Ishikawa (cell line): Measurements from ENCODE around the gene FRMD4B.

ENCODE experiments used
- CEBPB ChIP-seq: IDR thresholded peaks from 2 replicates; pipeline ENCODE4 v1.6.1; 2012
- CREB1 ChIP-seq: IDR thresholded peaks from 2 replicates; pipeline ENCODE4 v1.6.1; 2012; ENCODE audit warnings: low read depth
- EGR1 ChIP-seq: IDR thresholded peaks from 2 replicates; pipeline ENCODE4 v1.6.1; 2012
- EP300 ChIP-seq: IDR thresholded peaks from 2 replicates; pipeline ENCODE4 v1.6.1; 2012; ENCODE audit warnings: borderline replicate concordance
- FOXM1 ChIP-seq: IDR thresholded peaks from 2 replicates; pipeline ENCODE4 v1.6.1; 2012; ENCODE audit warnings: low read depth, borderline replicate concordance
- NFIC ChIP-seq: IDR thresholded peaks from 2 replicates; pipeline ENCODE4 v1.6.1; 2012
- RAD21 ChIP-seq: IDR thresholded peaks from 2 replicates; pipeline ENCODE4 v1.6.1; 2012; ENCODE audit warnings: low read depth
- TAF1 ChIP-seq: IDR thresholded peaks from 2 replicates; pipeline ENCODE4 v1.6.1; 2012; ENCODE audit warnings: low read depth, mild to moderate bottlenecking
- TCF12 ChIP-seq: IDR thresholded peaks from 2 replicates; pipeline ENCODE4 v1.6.1; 2012; ENCODE audit warnings: low read depth
- TEAD4 ChIP-seq: IDR thresholded peaks from 2 replicates; pipeline ENCODE4 v1.6.1; 2012
- YY1 ChIP-seq: IDR thresholded peaks from 2 replicates; pipeline ENCODE4 v1.6.1; 2012; ENCODE audit warnings: low read depth
- ZBTB7A ChIP-seq: IDR thresholded peaks from 2 replicates; pipeline ENCODE4 v1.6.1; 2012; ENCODE audit warnings: low read depth
- TF ChIP-seq, protein P1 (sequence below): IDR thresholded peaks from 2 replicates; pipeline ENCODE4 v1.6.1; 2012
- TF ChIP-seq, protein P2 (sequence below): IDR thresholded peaks from 2 replicates; pipeline ENCODE4 v1.6.1; 2012; ENCODE audit warnings: low read depth, mild to moderate bottlenecking
- TF ChIP-seq, protein P3 (sequence below): IDR thresholded peaks from 2 replicates; pipeline ENCODE4 v1.6.1; 2012

Gene FRMD4B

DNA sequence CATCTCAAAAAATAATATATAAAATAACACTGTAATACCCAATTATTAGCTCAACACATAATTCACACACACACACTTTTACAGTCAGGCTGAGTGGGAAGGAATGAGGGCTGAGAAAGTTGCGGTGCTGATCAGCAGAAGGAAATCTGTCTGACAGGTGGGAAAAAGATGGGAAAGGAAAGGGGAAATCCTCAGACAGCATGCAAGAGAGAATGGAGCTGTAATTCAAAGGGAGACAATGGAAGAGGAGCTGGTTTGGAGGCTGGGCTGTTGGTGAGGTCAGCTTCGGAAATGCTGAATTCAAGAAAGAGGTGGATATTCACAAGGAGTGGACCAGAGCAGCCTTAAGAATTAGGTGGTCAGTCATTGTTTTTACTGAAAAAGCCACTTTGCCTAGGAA is 141.8 kb downstream of the FRMD4B start:
- TF ChIP-seq EGR1 (no peak), NFIC (no peak), FOXM1 (no peak), TEAD4 (no peak), RAD21 (no peak), YY1 (no peak), TAF1 (no peak), EP300 (no peak), CEBPB (no peak), TCF12 (no peak), CREB1 (no peak)
- TF ChIP-seq, protein P1, sequence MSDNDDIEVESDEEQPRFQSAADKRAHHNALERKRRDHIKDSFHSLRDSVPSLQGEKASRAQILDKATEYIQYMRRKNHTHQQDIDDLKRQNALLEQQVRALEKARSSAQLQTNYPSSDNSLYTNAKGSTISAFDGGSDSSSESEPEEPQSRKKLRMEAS = no peak
- TF ChIP-seq, protein P2, sequence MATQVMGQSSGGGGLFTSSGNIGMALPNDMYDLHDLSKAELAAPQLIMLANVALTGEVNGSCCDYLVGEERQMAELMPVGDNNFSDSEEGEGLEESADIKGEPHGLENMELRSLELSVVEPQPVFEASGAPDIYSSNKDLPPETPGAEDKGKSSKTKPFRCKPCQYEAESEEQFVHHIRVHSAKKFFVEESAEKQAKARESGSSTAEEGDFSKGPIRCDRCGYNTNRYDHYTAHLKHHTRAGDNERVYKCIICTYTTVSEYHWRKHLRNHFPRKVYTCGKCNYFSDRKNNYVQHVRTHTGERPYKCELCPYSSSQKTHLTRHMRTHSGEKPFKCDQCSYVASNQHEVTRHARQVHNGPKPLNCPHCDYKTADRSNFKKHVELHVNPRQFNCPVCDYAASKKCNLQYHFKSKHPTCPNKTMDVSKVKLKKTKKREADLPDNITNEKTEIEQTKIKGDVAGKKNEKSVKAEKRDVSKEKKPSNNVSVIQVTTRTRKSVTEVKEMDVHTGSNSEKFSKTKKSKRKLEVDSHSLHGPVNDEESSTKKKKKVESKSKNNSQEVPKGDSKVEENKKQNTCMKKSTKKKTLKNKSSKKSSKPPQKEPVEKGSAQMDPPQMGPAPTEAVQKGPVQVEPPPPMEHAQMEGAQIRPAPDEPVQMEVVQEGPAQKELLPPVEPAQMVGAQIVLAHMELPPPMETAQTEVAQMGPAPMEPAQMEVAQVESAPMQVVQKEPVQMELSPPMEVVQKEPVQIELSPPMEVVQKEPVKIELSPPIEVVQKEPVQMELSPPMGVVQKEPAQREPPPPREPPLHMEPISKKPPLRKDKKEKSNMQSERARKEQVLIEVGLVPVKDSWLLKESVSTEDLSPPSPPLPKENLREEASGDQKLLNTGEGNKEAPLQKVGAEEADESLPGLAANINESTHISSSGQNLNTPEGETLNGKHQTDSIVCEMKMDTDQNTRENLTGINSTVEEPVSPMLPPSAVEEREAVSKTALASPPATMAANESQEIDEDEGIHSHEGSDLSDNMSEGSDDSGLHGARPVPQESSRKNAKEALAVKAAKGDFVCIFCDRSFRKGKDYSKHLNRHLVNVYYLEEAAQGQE = no peak
- TF ChIP-seq, protein P3, sequence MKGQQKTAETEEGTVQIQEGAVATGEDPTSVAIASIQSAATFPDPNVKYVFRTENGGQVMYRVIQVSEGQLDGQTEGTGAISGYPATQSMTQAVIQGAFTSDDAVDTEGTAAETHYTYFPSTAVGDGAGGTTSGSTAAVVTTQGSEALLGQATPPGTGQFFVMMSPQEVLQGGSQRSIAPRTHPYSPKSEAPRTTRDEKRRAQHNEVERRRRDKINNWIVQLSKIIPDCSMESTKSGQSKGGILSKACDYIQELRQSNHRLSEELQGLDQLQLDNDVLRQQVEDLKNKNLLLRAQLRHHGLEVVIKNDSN = no peak

DNA sequence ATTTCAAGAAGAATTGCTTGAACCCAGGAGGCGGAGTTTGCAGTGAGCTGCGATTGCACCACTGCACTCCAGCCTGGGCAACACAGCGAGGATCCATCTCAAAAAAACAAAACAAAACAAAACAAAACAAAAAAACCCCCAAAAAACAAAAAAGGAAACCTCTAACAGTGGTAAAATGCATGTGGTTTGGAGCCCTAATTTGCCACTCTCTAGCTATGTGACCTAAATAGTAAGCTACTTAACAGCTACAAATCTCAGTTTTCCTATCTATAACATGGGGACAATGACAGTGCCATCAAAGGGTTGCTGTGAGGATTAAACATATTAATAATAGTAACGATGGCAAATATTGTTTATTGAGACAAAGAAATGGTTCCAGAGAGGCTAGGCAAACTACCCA is 144.1 kb downstream of the FRMD4B start:
- TF ChIP-seq FOXM1 = no peak
- TF ChIP-seq, protein P3 = no peak
- TF ChIP-seq TAF1 = no peak

DNA sequence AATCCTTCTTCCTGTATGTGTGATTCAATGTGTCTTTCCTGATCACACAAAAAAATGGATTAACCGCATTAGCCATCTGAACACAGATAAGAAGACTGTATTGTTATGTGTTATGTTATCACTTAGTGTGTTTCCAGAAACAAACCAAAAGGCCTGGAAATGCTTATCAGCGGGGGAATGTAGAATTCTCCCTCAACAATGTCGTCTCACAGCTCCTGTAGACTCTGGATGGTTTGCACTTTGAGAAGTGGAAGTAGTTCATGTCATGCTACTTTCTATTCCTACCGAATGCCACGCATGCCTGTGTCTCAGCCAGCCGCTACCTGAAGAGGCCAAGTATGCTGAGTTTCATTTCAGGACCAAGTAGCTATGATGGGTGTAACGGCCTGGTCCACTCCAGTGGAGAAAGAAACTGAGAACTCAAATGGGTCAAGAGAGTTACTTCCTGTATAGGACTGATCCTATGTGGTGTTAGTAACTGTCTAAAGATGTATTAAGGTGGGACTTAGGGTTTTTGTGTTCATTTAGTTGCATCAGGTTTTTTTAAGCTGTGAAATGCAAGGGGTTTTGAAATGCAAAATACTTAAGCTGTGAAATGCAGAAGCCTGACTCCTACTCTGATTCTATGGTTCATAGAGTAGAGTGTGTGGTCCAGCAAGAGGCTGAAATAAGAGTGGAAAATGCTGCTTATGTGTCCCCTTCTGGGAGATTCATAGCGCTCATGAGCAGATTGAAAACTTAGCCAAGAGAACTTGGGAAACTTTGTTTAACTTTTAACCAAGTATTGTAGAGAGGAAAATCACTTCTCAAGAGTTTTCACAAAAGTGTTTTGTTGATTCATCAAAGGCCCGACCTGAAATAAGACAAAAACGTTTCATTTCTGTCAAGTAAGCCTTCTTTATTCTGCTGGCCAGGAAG is 145.0 kb downstream of the FRMD4B start:
- no peak for TF ChIP-seq FOXM1
- no peak for TF ChIP-seq CEBPB
- no peak for TF ChIP-seq NFIC
- TF ChIP-seq EP300 = no peak
- TF ChIP-seq, protein P1 = no peak
- TF ChIP-seq, protein P3 = no peak
- TF ChIP-seq TEAD4 = no peak
- TF ChIP-seq TCF12 = no peak
- TF ChIP-seq YY1 = no peak
- TF ChIP-seq RAD21 = no peak
- TF ChIP-seq ZBTB7A = no peak
- no peak for TF ChIP-seq EGR1
- TF ChIP-seq, protein P2 = no peak
- no peak for TF ChIP-seq CREB1
- TF ChIP-seq TAF1 = no peak

DNA sequence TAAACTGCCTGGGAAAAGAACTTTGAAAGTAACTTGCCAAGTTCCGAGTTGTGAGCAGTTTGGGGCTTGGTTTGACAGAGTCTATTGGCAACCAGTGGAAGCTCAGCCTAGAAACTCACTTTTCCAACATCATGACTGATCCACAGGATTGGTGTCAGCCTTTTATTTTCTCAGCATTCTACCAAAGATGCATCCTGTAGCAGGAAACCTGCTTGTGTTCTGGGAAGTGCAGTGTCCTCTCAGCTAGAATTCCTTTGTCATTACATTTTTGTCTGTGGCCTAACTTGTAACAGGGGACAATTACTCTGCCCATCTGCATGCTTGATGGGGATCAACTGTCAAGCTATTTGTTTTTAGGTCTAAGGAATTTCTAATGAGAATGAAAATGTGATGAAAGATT is 146.8 kb downstream of the FRMD4B start:
- TF ChIP-seq, protein P2 = no peak
- TF ChIP-seq TAF1 (no peak), YY1 (no peak), FOXM1 (no peak), EP300 (no peak), TEAD4 (no peak), ZBTB7A (no peak), TCF12 (no peak), EGR1 (no peak), RAD21 (no peak), CREB1 (no peak), CEBPB (no peak), NFIC (no peak)
- TF ChIP-seq, protein P3 = no peak
- TF ChIP-seq, protein P1 = no peak
